Glutamatergic neuron (in vitro differentiated cells): Measurements from ENCODE around the gene TRAPPC13. TPM values are rescaled to one million over a fixed set of nuclear protein-coding genes. Genes with fewer than 3 reads are reported as not detected.
A peak's percentile ranks its signal among the peaks of the same experiment; 100 is the strongest.
"Not testable (repeated sequence)": the region's sequence is repeated elsewhere in the genome, so short reads cannot be mapped to it uniquely, and the experiment has no call there.

Experiments
- DNase-seq: peaks from one replicate; pipeline ENCODE4 v3.0.0; 2022
- H3K27ac Mint-ChIP-seq: one replicate; pipeline ENCODE4 v1.8.0; 2020; ENCODE audit warnings: mild to moderate bottlenecking, mixed read lengths, inconsistent platforms; ENCODE audit not compliant: unreplicated experiment
- H3K27me3 Mint-ChIP-seq: one replicate; pipeline ENCODE4 v1.8.0; 2020; ENCODE audit warnings: mild to moderate bottlenecking, moderate library complexity, mixed read lengths, inconsistent platforms; ENCODE audit not compliant: unreplicated experiment
- H3K36me3 Mint-ChIP-seq: one replicate; pipeline ENCODE4 v1.8.0; 2020; ENCODE audit warnings: mild to moderate bottlenecking, mixed read lengths, inconsistent platforms; ENCODE audit not compliant: unreplicated experiment
- H3K4me1 Mint-ChIP-seq: one replicate; pipeline ENCODE4 v1.8.0; 2020; ENCODE audit warnings: mild to moderate bottlenecking, low read depth, mixed read lengths, inconsistent platforms; ENCODE audit not compliant: unreplicated experiment
- H3K4me3 Mint-ChIP-seq: one replicate; pipeline ENCODE4 v1.8.0; 2020; ENCODE audit warnings: mild to moderate bottlenecking, mixed read lengths, inconsistent platforms; ENCODE audit not compliant: unreplicated experiment
- H3K9me3 Mint-ChIP-seq: one replicate; pipeline ENCODE4 v1.8.0; 2020; ENCODE audit warnings: mild to moderate bottlenecking, moderate library complexity, mixed read lengths, inconsistent platforms; ENCODE audit not compliant: unreplicated experiment
- CTCF ChIP-seq: fragments of 200-600 bp; sonication (generic); IDR thresholded peaks from one replicate; pipeline ENCODE4 v1.5.0; 2021; ENCODE audit not compliant: partially characterized antibody, unreplicated experiment
- total RNA-seq: library from RNA; stranded (reverse); fragmentation: NEBNext Ultra II Directional; extraction: Animal tissue kit (Norgen Biotek cat#: 25700); gene quantifications from one replicate; pipeline ENCODE4 v1.2.1, GENCODE V29; 2021; ENCODE audit not compliant: unreplicated experiment

Gene TRAPPC13
- total RNA-seq, 1 donor from 2014 or later, result 22.4 TPM

- Mint-ChIP-seq H3K27me3 (no peaks in the 10 kb centered on the region), H3K4me1 (no peaks in the 10 kb centered on the region), H3K9me3 (no peaks in the 10 kb centered on the region), H3K27ac (no peak overlapping the region), H3K36me3 (no peaks in the 10 kb centered on the region), H3K4me3 (no peak overlapping the region)
- no peak for TF ChIP-seq CTCF
- no peak for DNase-seq
Measured at GRCh38 chr5:65612298-65612907, 12.4 kb upstream of the TRAPPC13 start.

- no peak for TF ChIP-seq CTCF
- DNase-seq, result no peak
- H3K4me1 Mint-ChIP-seq, result peaks cover 3% of the 10 kb centered on the region
- H3K9me3 Mint-ChIP-seq, result peaks cover 1% of the 10 kb centered on the region
- H3K27ac Mint-ChIP-seq, result no peak overlapping the region
- H3K36me3 Mint-ChIP-seq, result no peaks in the 10 kb centered on the region
- H3K27me3 Mint-ChIP-seq, result peaks cover 7% of the 10 kb centered on the region
- H3K4me3 Mint-ChIP-seq, result no peak overlapping the region
Measured at GRCh38 chr5:65620021-65620420, 4.8 kb upstream of the TRAPPC13 start.

GRCh38 chr5:65621961-65622360, 2.9 kb upstream of the TRAPPC13 start:
- not testable (repeated sequence) for H3K4me3 Mint-ChIP-seq, H3K27ac Mint-ChIP-seq, H3K9me3 Mint-ChIP-seq, H3K27me3 Mint-ChIP-seq, H3K36me3 Mint-ChIP-seq, H3K4me1 Mint-ChIP-seq, DNase-seq

GRCh38 chr5:65623482-65623881, 1.3 kb upstream of the TRAPPC13 start:
- H3K36me3 Mint-ChIP-seq, result no peaks in the 10 kb centered on the region
- peak overlapping the region; percentile 94 for H3K27ac Mint-ChIP-seq
- H3K27me3 Mint-ChIP-seq, result peaks cover 7% of the 10 kb centered on the region
- no peak for TF ChIP-seq CTCF
- no peak for DNase-seq
- H3K9me3 Mint-ChIP-seq, result peaks cover 1% of the 10 kb centered on the region
- peak overlapping the region; percentile 98 for H3K4me3 Mint-ChIP-seq
- peaks cover 9% of the 10 kb centered on the region for H3K4me1 Mint-ChIP-seq

- no peak for TF ChIP-seq CTCF
Measured at GRCh38 chr5:65624025-65624570, 729 bp upstream of the TRAPPC13 start, which contains the start of gene TRIM23. Gene TRIM23, minus strand, starts transcription at chr5:65624333. Its CDS starts 59 bp downstream, at chr5:65624274.

More at GRCh38 chr5:65624025-65624570, 729 bp upstream of the TRAPPC13 start, which contains the start of gene TRIM23:
- Mint-ChIP-seq H3K27ac (peak within 1 kb of the TSS; percentile 94), H3K4me1 (peaks cover 9% of the 10 kb centered on the region), H3K36me3 (no peaks in the 10 kb centered on the region), H3K27me3 (peaks cover 7% of the 10 kb centered on the region), H3K9me3 (peaks cover 1% of the 10 kb centered on the region), H3K4me3 (peak within 1 kb of the TSS; percentile 98)
- peak; percentile 90 for DNase-seq
